NT2/D1 (cell line): ENCODE results near the gene PDS5A.

ENCODE experiments used
- YY1 ChIP-seq: IDR thresholded peaks from 2 replicates; pipeline ENCODE4 v1.6.1; 2011; ENCODE audit not compliant: insufficient read length, insufficient read depth
- ZNF274 ChIP-seq: IDR thresholded peaks from 2 replicates; pipeline ENCODE4 v1.6.1; 2011; ENCODE audit warnings: mild to moderate bottlenecking, low read depth, low read length

DNA sequence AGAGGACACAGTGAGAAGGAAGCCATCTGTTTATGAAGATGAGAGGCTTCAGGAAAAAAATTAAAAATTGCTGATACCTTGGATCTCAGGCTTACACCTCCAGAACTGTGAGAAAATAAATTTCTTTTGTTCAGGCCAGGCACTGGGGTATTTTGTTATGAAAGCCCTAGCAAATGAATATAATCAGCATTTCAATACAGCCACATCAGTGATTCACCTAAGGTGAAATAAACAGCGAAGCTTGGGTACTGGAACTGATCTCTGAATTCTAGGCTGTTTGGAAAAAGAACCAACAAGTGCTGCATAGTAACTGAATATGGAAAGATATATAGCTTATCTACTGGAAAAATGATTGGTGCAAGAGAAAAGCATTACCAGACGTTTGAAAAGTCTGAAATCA lies 88.5 kb downstream of the PDS5A start:
- TF ChIP-seq YY1 (no peak), ZNF274 (no peak)
